A673 (cell line): ENCODE measurements around the gene KCNT2. TPM values are rescaled to one million over a fixed set of nuclear protein-coding genes. Genes with fewer than 3 reads are reported as not detected.

ENCODE experiments used
- BruUV-seq: library from RNA; stranded (reverse); fragments of 400-500 nt; replicated peaks from 2 replicates; lab custom pipeline; 2021; lab: Mats Ljungman, UMichigan
- CTCF ChIA-PET: fragments of 300-600 bp; sonication (Branson Sonifier 250); formaldehyde crosslinking; loops from one replicate; lab custom pipeline; 2022; ENCODE audit warnings: antibody characterized with exemption; lab: Charles Lee
- POLR2A ChIA-PET: fragments of 300-600 bp; sonication (Branson Sonifier 250); formaldehyde crosslinking; loops from one replicate; lab custom pipeline; 2022; ENCODE audit warnings: antibody characterized with exemption; ENCODE audit not compliant: low non-redundant PET; lab: Charles Lee
- DNase-seq: peaks from one replicate; pipeline ENCODE4 v3.0.0-alpha.2; 2015; ENCODE audit warnings: low spot score
- H3K27ac ChIP-seq: fragments of 200-600 bp; sonication (generic); 2 replicates; pipeline ENCODE4 v1.5.1; 2016; ENCODE audit warnings: mixed run types, low read depth, mild to moderate bottlenecking, mixed read lengths, antibody characterized with exemption, low read length; ENCODE audit not compliant: poor library complexity, severe bottlenecking
- H3K27me3 ChIP-seq: fragments of 200-600 bp; sonication (generic); replicated peaks from 2 replicates; pipeline ENCODE4 v1.6.1; 2017; ENCODE audit warnings: mixed run types, low read depth, mild to moderate bottlenecking, mixed read lengths, antibody characterized with exemption, low read length; ENCODE audit not compliant: insufficient read depth, poor library complexity
- H3K36me3 ChIP-seq: fragments of 200-600 bp; sonication (generic); 2 replicates; pipeline ENCODE4 v1.6.1; 2016; ENCODE audit warnings: mixed run types, mild to moderate bottlenecking, mixed read lengths, antibody characterized with exemption, low read length; ENCODE audit not compliant: insufficient read depth, poor library complexity, severe bottlenecking
- H3K4me1 ChIP-seq: fragments of 200-600 bp; sonication (generic); 2 replicates; pipeline ENCODE4 v1.6.1; 2017; ENCODE audit warnings: mixed run types, mild to moderate bottlenecking, mixed read lengths, antibody characterized with exemption, low read length; ENCODE audit not compliant: insufficient read depth, poor library complexity, severe bottlenecking
- H3K4me3 ChIP-seq: fragments of 200-600 bp; sonication (generic); 2 replicates; pipeline ENCODE4 v1.5.1; 2016; ENCODE audit warnings: low read depth, mixed run types, mild to moderate bottlenecking, mixed read lengths, low read length; ENCODE audit not compliant: poor library complexity, severe bottlenecking
- H3K9me3 ChIP-seq: fragments of 200-600 bp; sonication (generic); 2 replicates; pipeline ENCODE4 v1.6.1; 2016; ENCODE audit warnings: mixed run types, low read depth, mild to moderate bottlenecking, mixed read lengths, antibody characterized with exemption, low read length; ENCODE audit not compliant: poor library complexity, severe bottlenecking
- CTCF ChIP-seq: fragments of 300-800, 200-600 bp; sonication (generic); conservative IDR thresholded peaks from 2 replicates; pipeline ENCODE4 v1.5.1; 2017; ENCODE audit warnings: low read depth, mild to moderate bottlenecking, antibody characterized with exemption, low read length, moderate library complexity, mixed read lengths
- EZH2 ChIP-seq: fragments of 200-600 bp; sonication (generic); IDR thresholded peaks from 2 replicates; pipeline ENCODE4 v1.6.1; 2017; ENCODE audit warnings: borderline replicate concordance, low read depth, mild to moderate bottlenecking, mixed read lengths, antibody characterized with exemption, low read length; ENCODE audit not compliant: poor library complexity, severe bottlenecking
- intact Hi-C: fragments of 100-400 bp; cut with micrococcal nuclease; formaldehyde crosslinking; loops from one replicate; pipeline ENCODE4 v1.10.0; 2022; ENCODE audit not compliant: unreplicated experiment
- total RNA-seq: library from RNA; stranded (reverse); gene quantifications from 2 replicates; pipeline ENCODE4 v1.2.3, GENCODE V29; 2021

Gene KCNT2
- total RNA-seq, 1 experiment from 2014 or later = 1.2 TPM

GRCh38 chr1:196497817-196498216 lies 110.4 kb downstream of the KCNT2 start:
- no peaks in the 10 kb centered on the region for H3K27me3 ChIP-seq
- H3K4me3 ChIP-seq = no peak overlapping the region
- no peaks in the 10 kb centered on the region for H3K36me3 ChIP-seq
- BruUV-seq = no TSS peak
- ChIA-PET POLR2A (no interaction called here), CTCF (no interaction called here)
- no peaks in the 10 kb centered on the region for H3K4me1 ChIP-seq
- no peaks in the 10 kb centered on the region for H3K9me3 ChIP-seq
- H3K27ac ChIP-seq = no peak overlapping the region
- intact Hi-C loops = no loop called here
- DNase-seq = no peak
- TF ChIP-seq CTCF (no peak), EZH2 (no peak)

DNA sequence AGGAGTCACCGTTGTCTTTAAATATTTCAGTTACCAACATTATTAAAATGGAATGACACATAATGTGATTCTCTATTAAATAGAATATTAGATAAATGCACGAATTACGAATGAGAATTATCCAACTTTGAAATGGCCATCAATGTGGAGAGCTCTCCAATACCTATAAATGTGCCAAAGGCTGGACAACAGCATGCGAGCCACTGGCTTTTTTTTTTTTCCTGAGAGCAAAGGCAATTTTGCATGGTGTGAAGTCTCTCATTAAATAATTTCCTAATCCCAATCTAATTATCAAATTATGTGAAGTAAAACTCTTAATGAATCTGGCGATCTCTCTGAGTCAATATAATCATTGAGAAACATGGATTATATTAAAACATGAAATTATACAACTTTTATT lies 113.5 kb downstream of the KCNT2 start:
- TF ChIP-seq EZH2 (no peak), CTCF (no peak)
- Histone ChIP-seq H3K9me3 (no peaks in the 10 kb centered on the region), H3K4me3 (no peak overlapping the region), H3K27me3 (no peaks in the 10 kb centered on the region), H3K4me1 (no peaks in the 10 kb centered on the region), H3K27ac (no peak overlapping the region), H3K36me3 (no peaks in the 10 kb centered on the region)
- ChIA-PET POLR2A (no interaction called here), CTCF (no interaction called here)
- intact Hi-C loops = no loop called here
- no TSS peak for BruUV-seq
- DNase-seq = no peak

DNA sequence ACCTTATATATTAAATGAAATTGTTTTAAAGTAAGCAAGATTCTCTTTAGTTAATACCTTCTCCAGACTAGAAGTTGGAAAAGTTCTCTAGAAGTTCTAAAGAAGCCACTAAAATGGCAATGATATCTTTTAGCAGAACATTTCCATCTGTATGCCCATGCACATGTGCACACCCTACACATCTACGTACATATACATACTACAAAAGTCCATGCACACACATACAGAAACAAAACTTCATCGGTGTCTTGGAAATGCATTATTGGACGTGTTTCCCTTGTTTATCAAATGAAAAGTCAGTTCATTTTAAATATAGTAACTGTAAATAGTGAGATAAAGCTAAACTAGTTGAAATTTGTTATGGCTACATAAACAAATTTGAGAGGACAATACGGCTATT lies 114.4 kb downstream of the KCNT2 start:
- POLR2A ChIA-PET = no interaction called here
- no TSS peak for BruUV-seq
- H3K36me3 ChIP-seq = no peaks in the 10 kb centered on the region
- CTCF ChIA-PET = no interaction called here
- H3K9me3 ChIP-seq = no peaks in the 10 kb centered on the region
- TF ChIP-seq CTCF = no peak
- no peak for TF ChIP-seq EZH2
- H3K27me3 ChIP-seq = no peaks in the 10 kb centered on the region
- no peak overlapping the region for H3K4me3 ChIP-seq
- no peaks in the 10 kb centered on the region for H3K4me1 ChIP-seq
- H3K27ac ChIP-seq = no peak overlapping the region
- intact Hi-C loops = no loop called here
- DNase-seq = no peak
